ENCODE measurements around the gene CALHM6.

CALHM6 gene

GRCh38 chr6:116461331-116461931, at the start of gene CALHM6:
CALHM6 (plus strand) TSS chr6:116461375; CDS start chr6:116461930, 555 bp downstream.
- Histone ChIP-seq H3K27me3 (ENCODE audit: control insufficient read depth in 5 of 5, insufficient read depth in 4 of 5, low read length in 5 of 5) (no peaks in the 10 kb centered on the region), H3K9ac (ENCODE audit: low read length in 5 of 5) (peak within 1 kb of the TSS in 1 of 5 donors; percentile 55), H3K27ac (ENCODE audit: low read depth, low read length) (no peak within 1 kb of the TSS), H3K36me3 (ENCODE audit: control insufficient read depth in 5 of 5, insufficient read depth in 5 of 5, low read length in 5 of 5) (no peaks in the 10 kb centered on the region), H3K4me3 (ENCODE audit: low read depth in 1 of 5, low read length in 5 of 5) (peak within 1 kb of the TSS; percentile 32 to 81 (median 71)), H3K9me3 (ENCODE audit: control insufficient read depth in 5 of 5, low read length in 5 of 5) (no peaks in the 10 kb centered on the region), H3K4me1 (ENCODE audit: control insufficient read depth in 5 of 5, insufficient read depth in 5 of 5, low read length in 5 of 5) (peaks cover 0 to 25% (median 17%) of the 10 kb centered on the region in 5 donors)

GRCh38 chr6:116412270-116412669, 48.9 kb upstream of the CALHM6 start:
- Histone ChIP-seq H3K4me3 (ENCODE audit: low read depth in 1 of 5, low read length in 5 of 5) (no peak overlapping the region), H3K9ac (ENCODE audit: low read length in 5 of 5) (peak overlapping the region in 1 of 5 donors; percentile 68), H3K27ac (ENCODE audit: low read depth, low read length) (peak overlapping the region; percentile 92), H3K4me1 (ENCODE audit: control insufficient read depth in 5 of 5, insufficient read depth in 5 of 5, low read length in 5 of 5) (peaks cover 3 to 55% (median 28%) of the 10 kb centered on the region in 5 donors), H3K36me3 (ENCODE audit: control insufficient read depth in 5 of 5, insufficient read depth in 5 of 5, low read length in 5 of 5) (peaks cover 0 to 7% (median 0%) of the 10 kb centered on the region in 5 donors), H3K27me3 (ENCODE audit: control insufficient read depth in 5 of 5, insufficient read depth in 4 of 5, low read length in 5 of 5) (no peaks in the 10 kb centered on the region), H3K9me3 (ENCODE audit: control insufficient read depth in 5 of 5, low read length in 5 of 5) (no peaks in the 10 kb centered on the region)

- Histone ChIP-seq H3K4me1 (ENCODE audit: control insufficient read depth in 5 of 5, insufficient read depth in 5 of 5, low read length in 5 of 5) (peaks cover 3 to 55% (median 28%) of the 10 kb centered on the region in 5 donors), H3K27ac (ENCODE audit: low read depth, low read length) (peak overlapping the region; percentile 53), H3K36me3 (ENCODE audit: control insufficient read depth in 5 of 5, insufficient read depth in 5 of 5, low read length in 5 of 5) (peaks cover 0 to 5% (median 0%) of the 10 kb centered on the region in 5 donors), H3K27me3 (ENCODE audit: control insufficient read depth in 5 of 5, insufficient read depth in 4 of 5, low read length in 5 of 5) (no peaks in the 10 kb centered on the region), H3K9ac (ENCODE audit: low read length in 5 of 5) (peak overlapping the region in 1 of 5 donors; percentile 71), H3K9me3 (ENCODE audit: control insufficient read depth in 5 of 5, low read length in 5 of 5) (no peaks in the 10 kb centered on the region), H3K4me3 (ENCODE audit: low read depth in 1 of 5, low read length in 5 of 5) (no peak overlapping the region)
Measured at GRCh38 chr6:116413357-116413756, 47.8 kb upstream of the CALHM6 start.

- no peak overlapping the region for H3K9ac ChIP-seq (ENCODE audit: low read length in 5 of 5)
- no peak overlapping the region for H3K4me3 ChIP-seq (ENCODE audit: low read depth in 1 of 5, low read length in 5 of 5)
- no peaks in the 10 kb centered on the region for H3K36me3 ChIP-seq (ENCODE audit: control insufficient read depth in 5 of 5, insufficient read depth in 5 of 5, low read length in 5 of 5)
- H3K4me1 ChIP-seq (ENCODE audit: control insufficient read depth in 5 of 5, insufficient read depth in 5 of 5, low read length in 5 of 5) = peaks cover 0 to 34% (median 5%) of the 10 kb centered on the region in 5 donors
- H3K9me3 ChIP-seq (ENCODE audit: control insufficient read depth in 5 of 5, low read length in 5 of 5) = no peaks in the 10 kb centered on the region
- no peaks in the 10 kb centered on the region for H3K27me3 ChIP-seq (ENCODE audit: control insufficient read depth in 5 of 5, insufficient read depth in 4 of 5, low read length in 5 of 5)
- H3K27ac ChIP-seq (ENCODE audit: low read depth, low read length) = no peak overlapping the region
Measured at GRCh38 chr6:116417661-116418060, 43.5 kb upstream of the CALHM6 start.

- Histone ChIP-seq H3K9ac (ENCODE audit: low read length in 5 of 5) (no peak overlapping the region), H3K9me3 (ENCODE audit: control insufficient read depth in 5 of 5, low read length in 5 of 5) (no peaks in the 10 kb centered on the region), H3K36me3 (ENCODE audit: control insufficient read depth in 5 of 5, insufficient read depth in 5 of 5, low read length in 5 of 5) (no peaks in the 10 kb centered on the region), H3K4me1 (ENCODE audit: control insufficient read depth in 5 of 5, insufficient read depth in 5 of 5, low read length in 5 of 5) (peaks cover 0 to 24% (median 4%) of the 10 kb centered on the region in 5 donors), H3K4me3 (ENCODE audit: low read depth in 1 of 5, low read length in 5 of 5) (no peak overlapping the region), H3K27ac (ENCODE audit: low read depth, low read length) (peak overlapping the region; percentile 8), H3K27me3 (ENCODE audit: control insufficient read depth in 5 of 5, insufficient read depth in 4 of 5, low read length in 5 of 5) (no peaks in the 10 kb centered on the region)
Measured at GRCh38 chr6:116419069-116419786, 41.9 kb upstream of the CALHM6 start.

- Histone ChIP-seq H3K27me3 (ENCODE audit: control insufficient read depth in 5 of 5, insufficient read depth in 4 of 5, low read length in 5 of 5) (no peaks in the 10 kb centered on the region), H3K9me3 (ENCODE audit: control insufficient read depth in 5 of 5, low read length in 5 of 5) (no peaks in the 10 kb centered on the region), H3K4me3 (ENCODE audit: low read depth in 1 of 5, low read length in 5 of 5) (no peak overlapping the region), H3K4me1 (ENCODE audit: control insufficient read depth in 5 of 5, insufficient read depth in 5 of 5, low read length in 5 of 5) (peaks cover 0 to 24% (median 4%) of the 10 kb centered on the region in 5 donors), H3K9ac (ENCODE audit: low read length in 5 of 5) (no peak overlapping the region), H3K27ac (ENCODE audit: low read depth, low read length) (no peak overlapping the region), H3K36me3 (ENCODE audit: control insufficient read depth in 5 of 5, insufficient read depth in 5 of 5, low read length in 5 of 5) (no peaks in the 10 kb centered on the region)
Measured at GRCh38 chr6:116420341-116420740, 40.8 kb upstream of the CALHM6 start.

- Histone ChIP-seq H3K9me3 (ENCODE audit: control insufficient read depth in 5 of 5, low read length in 5 of 5) (no peaks in the 10 kb centered on the region), H3K27ac (ENCODE audit: low read depth, low read length) (no peak overlapping the region)
Measured at GRCh38 chr6:116422238-116422637, 38.9 kb upstream of the CALHM6 start.

GRCh38 chr6:116424001-116424400, 37.2 kb upstream of the CALHM6 start:
- Histone ChIP-seq H3K27me3 (ENCODE audit: control insufficient read depth in 5 of 5, insufficient read depth in 4 of 5, low read length in 5 of 5) (no peaks in the 10 kb centered on the region), H3K4me1 (ENCODE audit: control insufficient read depth in 5 of 5, insufficient read depth in 5 of 5, low read length in 5 of 5) (peaks cover 0 to 24% (median 4%) of the 10 kb centered on the region in 5 donors), H3K27ac (ENCODE audit: low read depth, low read length) (no peak overlapping the region), H3K9me3 (ENCODE audit: control insufficient read depth in 5 of 5, low read length in 5 of 5) (no peaks in the 10 kb centered on the region), H3K4me3 (ENCODE audit: low read depth in 1 of 5, low read length in 5 of 5) (no peak overlapping the region), H3K36me3 (ENCODE audit: control insufficient read depth in 5 of 5, insufficient read depth in 5 of 5, low read length in 5 of 5) (peaks cover 11 to 22% (median 15%) of the 10 kb centered on the region in 5 donors), H3K9ac (ENCODE audit: low read length in 5 of 5) (no peak overlapping the region)

More at GRCh38 chr6:116422238-116422637, 38.9 kb upstream of the CALHM6 start:
- H3K4me3 ChIP-seq (ENCODE audit: low read depth in 1 of 5, low read length in 5 of 5) = no peak overlapping the region
- H3K36me3 ChIP-seq (ENCODE audit: control insufficient read depth in 5 of 5, insufficient read depth in 5 of 5, low read length in 5 of 5) = peaks cover 6 to 9% (median 7%) of the 10 kb centered on the region in 5 donors
- H3K27me3 ChIP-seq (ENCODE audit: control insufficient read depth in 5 of 5, insufficient read depth in 4 of 5, low read length in 5 of 5) = no peaks in the 10 kb centered on the region
- H3K9ac ChIP-seq (ENCODE audit: low read length in 5 of 5) = peak overlapping the region in 1 of 5 donors; percentile 40
- H3K4me1 ChIP-seq (ENCODE audit: control insufficient read depth in 5 of 5, insufficient read depth in 5 of 5, low read length in 5 of 5) = peaks cover 0 to 24% (median 4%) of the 10 kb centered on the region in 5 donors

GRCh38 chr6:116426551-116426950, 34.6 kb upstream of the CALHM6 start:
- Histone ChIP-seq H3K27ac (ENCODE audit: low read depth, low read length) (no peak overlapping the region), H3K4me3 (ENCODE audit: low read depth in 1 of 5, low read length in 5 of 5) (no peak overlapping the region), H3K36me3 (ENCODE audit: control insufficient read depth in 5 of 5, insufficient read depth in 5 of 5, low read length in 5 of 5) (peaks cover 14 to 30% (median 27%) of the 10 kb centered on the region in 5 donors), H3K27me3 (ENCODE audit: control insufficient read depth in 5 of 5, insufficient read depth in 4 of 5, low read length in 5 of 5) (no peaks in the 10 kb centered on the region), H3K4me1 (ENCODE audit: control insufficient read depth in 5 of 5, insufficient read depth in 5 of 5, low read length in 5 of 5) (peaks cover 0 to 24% (median 4%) of the 10 kb centered on the region in 5 donors), H3K9ac (ENCODE audit: low read length in 5 of 5) (no peak overlapping the region), H3K9me3 (ENCODE audit: control insufficient read depth in 5 of 5, low read length in 5 of 5) (no peaks in the 10 kb centered on the region)

GRCh38 chr6:116429111-116429510, 32.1 kb upstream of the CALHM6 start:
- Histone ChIP-seq H3K36me3 (ENCODE audit: control insufficient read depth in 5 of 5, insufficient read depth in 5 of 5, low read length in 5 of 5) (peaks cover 18 to 40% (median 32%) of the 10 kb centered on the region in 5 donors), H3K9me3 (ENCODE audit: control insufficient read depth in 5 of 5, low read length in 5 of 5) (no peaks in the 10 kb centered on the region), H3K4me3 (ENCODE audit: low read depth in 1 of 5, low read length in 5 of 5) (no peak overlapping the region), H3K9ac (ENCODE audit: low read length in 5 of 5) (no peak overlapping the region), H3K27me3 (ENCODE audit: control insufficient read depth in 5 of 5, insufficient read depth in 4 of 5, low read length in 5 of 5) (no peaks in the 10 kb centered on the region), H3K4me1 (ENCODE audit: control insufficient read depth in 5 of 5, insufficient read depth in 5 of 5, low read length in 5 of 5) (peaks cover 0 to 4% (median 0%) of the 10 kb centered on the region in 5 donors), H3K27ac (ENCODE audit: low read depth, low read length) (no peak overlapping the region)
